ENCODE measurements around the gene GAL3ST1. TPM values are rescaled to one million over a fixed set of nuclear protein-coding genes. Genes with fewer than 3 reads are reported as not detected.
"Not testable (repeated sequence)": the region's sequence is repeated elsewhere in the genome, so short reads cannot be mapped to it uniquely, and the experiment has no call there.

GAL3ST1 gene
- total and polyA plus RNA-seq, 8 donors, result 1.8 to 9.3 (median 6.8) TPM

DNA sequence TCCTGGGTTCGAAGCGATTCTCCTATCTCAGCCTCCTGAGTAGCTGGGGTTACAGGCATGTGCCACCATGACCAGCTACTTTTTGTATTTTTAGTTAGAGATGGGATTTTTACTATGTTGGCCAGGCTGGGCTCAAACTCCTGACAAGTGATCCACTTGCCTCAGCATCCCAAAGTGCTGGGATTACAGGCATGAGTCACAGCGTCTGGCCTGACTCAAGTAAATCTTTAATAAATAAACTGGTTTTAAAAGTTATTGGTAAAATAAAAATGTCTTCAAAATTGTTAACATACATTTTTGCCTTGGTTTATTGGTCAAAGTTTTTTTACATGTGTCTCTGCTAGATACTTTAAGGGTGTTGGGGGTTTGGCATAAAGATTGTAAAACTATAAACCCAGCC, 24.5 kb upstream of the GAL3ST1 start:
- no peaks in the 10 kb centered on the region for H3K9me3 ChIP-seq
- H3K36me3 ChIP-seq, result no peaks in the 10 kb centered on the region
- ATAC-seq (no peak), DNase-seq (no peak)
- H3K4me1 ChIP-seq, result no peaks in the 10 kb centered on the region
- no peak for TF ChIP-seq CTCF (IDR thresholded peaks at IDR 0.05)
- H3K27ac ChIP-seq, result no peak overlapping the region
- H3K4me3 ChIP-seq, result no peak overlapping the region
- intact Hi-C loops (cut with DNase I), result no loop called here
- H3K27me3 ChIP-seq, result no peaks in the 10 kb centered on the region

GRCh38 chr22:30596886-30597285, 22.4 kb upstream of the GAL3ST1 start:
- H3K4me3 ChIP-seq, result no peak overlapping the region
- H3K4me1 ChIP-seq, result peaks cover 0 to 6% of the 10 kb centered on the region in 2 donors
- no peaks in the 10 kb centered on the region for H3K27me3 ChIP-seq
- no peak for TF ChIP-seq CTCF (IDR thresholded peaks at IDR 0.05)
- H3K27ac ChIP-seq, result no peak overlapping the region
- DNase-seq (no peak), ATAC-seq (no peak)
- H3K36me3 ChIP-seq, result no peaks in the 10 kb centered on the region
- H3K9me3 ChIP-seq, result no peaks in the 10 kb centered on the region
- intact Hi-C loops (cut with DNase I), result no loop called here

GRCh38 chr22:30596199-30596598, 21.7 kb upstream of the GAL3ST1 start:
- peaks cover under 1 to 6% of the 10 kb centered on the region in 2 donors for H3K4me1 ChIP-seq
- H3K27ac ChIP-seq, result no peak overlapping the region
- no peaks in the 10 kb centered on the region for H3K9me3 ChIP-seq
- H3K36me3 ChIP-seq, result no peaks in the 10 kb centered on the region
- H3K27me3 ChIP-seq, result no peaks in the 10 kb centered on the region
- ATAC-seq (no peak), DNase-seq (no peak)
- TF ChIP-seq CTCF (IDR thresholded peaks at IDR 0.05), result no peak
- intact Hi-C loops (cut with DNase I), result no loop called here
- H3K4me3 ChIP-seq, result no peak overlapping the region

DNA sequence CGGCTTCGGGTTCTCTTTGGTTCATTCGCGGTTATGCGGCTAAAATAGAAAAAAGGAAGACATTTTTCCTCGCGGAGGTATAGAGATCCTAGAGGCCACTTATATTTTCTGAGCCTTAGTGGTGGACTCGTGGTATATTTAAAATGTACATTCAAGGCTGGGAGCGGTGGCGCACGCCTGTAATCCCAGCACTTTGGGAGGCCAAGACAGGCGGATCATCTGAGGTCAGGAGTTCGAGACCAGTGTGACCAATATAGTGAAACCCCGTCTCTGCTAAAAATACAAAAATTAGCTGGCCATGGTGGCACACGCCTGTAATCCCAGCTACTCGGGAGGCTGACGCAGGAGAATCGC, 17.9 kb upstream of the GAL3ST1 start:
- DNase-seq; ATAC-seq; intact Hi-C loops (cut with DNase I); H3K9me3 ChIP-seq; H3K27me3 ChIP-seq: not testable (repeated sequence)
- H3K4me3 ChIP-seq, result peak overlapping the region; percentile 87 to 95
- H3K4me1 ChIP-seq, result peaks cover 8 to 22% of the 10 kb centered on the region in 2 donors
- H3K27ac ChIP-seq, result peak overlapping the region in 1 of 2 donors; percentile 67
- H3K36me3 ChIP-seq, result peaks cover 0 to 23% of the 10 kb centered on the region in 2 donors

GRCh38 chr22:30591588-30592359, 17.3 kb upstream of the GAL3ST1 start, which contains the start of gene PES1:
TSS of gene PES1 (minus strand) at chr22:30591910. CDS start at chr22:30591833, 77 bp downstream.
- Histone ChIP-seq H3K27me3 (no peaks in the 10 kb centered on the region), H3K9me3 (no peaks in the 10 kb centered on the region), H3K4me1 (peaks cover 8 to 22% of the 10 kb centered on the region in 2 donors), H3K36me3 (peaks cover 0 to 28% of the 10 kb centered on the region in 2 donors), H3K27ac (peak within 1 kb of the TSS; percentile 67 to 73), H3K4me3 (peak within 1 kb of the TSS; percentile 87 to 95)
- ATAC-seq, result peak; percentile 99
- no peak for TF ChIP-seq CTCF (IDR thresholded peaks at IDR 0.05)
- intact Hi-C loops (cut with DNase I), result no loop called here
- peak; percentile 95 to 99 (median 98) for DNase-seq

Data from left lung (tissue), 10 donors.